ENCODE measurements around the gene OR2T11. TPM values are rescaled to one million over a fixed set of nuclear protein-coding genes. Genes with fewer than 3 reads are reported as not detected.
"Not testable (repeated sequence)": the region's sequence is repeated elsewhere in the genome, so short reads cannot be mapped to it uniquely, and the experiment has no call there.

Gene OR2T11
- total RNA-seq, 2 donors from 2014 or later = not detected

DNA sequence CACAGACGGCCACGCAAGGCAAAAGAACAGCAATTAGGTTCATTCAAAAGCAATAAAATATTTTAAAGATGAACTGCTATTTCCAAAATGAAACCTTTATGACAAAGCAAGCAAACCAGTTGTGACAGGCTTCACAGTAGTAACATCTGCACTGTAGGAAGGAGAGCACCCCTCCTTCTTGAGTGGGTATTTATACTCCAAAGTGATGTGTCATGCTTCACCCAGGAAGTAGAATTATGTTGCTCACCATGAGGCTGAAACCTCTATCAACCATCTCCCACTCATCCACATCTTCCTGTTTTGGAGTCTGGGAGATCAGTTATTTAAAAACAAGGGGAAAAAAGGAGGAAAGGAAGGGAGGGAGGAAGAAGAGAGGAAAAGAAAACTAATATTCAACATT is 38.3 kb downstream of the OR2T11 start:
- Mint-ChIP-seq H3K27me3 (peaks cover 0 to 3% of the 10 kb centered on the region in 2 donors), H3K9me3 (no peaks in the 10 kb centered on the region), H3K36me3 (no peaks in the 10 kb centered on the region), H3K4me1 (ENCODE audit: low read depth in 2 of 2) (no peaks in the 10 kb centered on the region), H3K4me3 (no peak overlapping the region), H3K27ac (no peak overlapping the region)
- DNase-seq (ENCODE audit: low spot score) (no peak), ATAC-seq (no peak)

DNA sequence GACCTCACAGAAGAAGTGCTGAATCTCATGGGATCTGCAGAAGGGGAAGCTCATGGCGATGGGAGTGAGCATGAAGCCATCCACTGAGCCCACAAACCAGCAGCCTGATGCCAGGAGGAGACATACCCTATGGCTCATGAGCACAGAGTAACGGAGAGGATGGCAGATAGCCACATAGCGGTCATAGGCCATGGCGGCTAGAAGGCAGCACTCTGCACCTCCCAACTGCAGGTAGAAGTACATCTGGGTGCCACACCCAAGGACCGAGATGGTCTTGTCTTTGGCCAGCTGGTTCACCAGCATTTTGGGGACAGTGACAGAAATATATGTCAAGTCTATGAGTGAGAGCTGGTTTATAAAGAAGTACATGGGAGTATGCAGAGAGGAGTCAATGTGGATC is 41.7 kb downstream of the OR2T11 start:
- no peak overlapping the region for H3K4me3 Mint-ChIP-seq
- peaks cover 0 to 3% of the 10 kb centered on the region in 2 donors for H3K27me3 Mint-ChIP-seq
- no peak for ATAC-seq
- no peak overlapping the region for H3K27ac Mint-ChIP-seq
- no peaks in the 10 kb centered on the region for H3K4me1 Mint-ChIP-seq (ENCODE audit: low read depth in 2 of 2)
- H3K9me3 Mint-ChIP-seq = no peaks in the 10 kb centered on the region
- DNase-seq (ENCODE audit: low spot score) = no peak
- H3K36me3 Mint-ChIP-seq = no peaks in the 10 kb centered on the region

- DNase-seq (ENCODE audit: low spot score) (no peak), ATAC-seq (no peak)
- Mint-ChIP-seq H3K27me3 (peaks cover 0 to 3% of the 10 kb centered on the region in 2 donors), H3K4me1 (ENCODE audit: low read depth in 2 of 2) (no peaks in the 10 kb centered on the region), H3K4me3 (no peak overlapping the region), H3K27ac (no peak overlapping the region), H3K36me3 (no peaks in the 10 kb centered on the region), H3K9me3 (no peaks in the 10 kb centered on the region)
Observed at GRCh38 chr1:248592655-248593054, 42.2 kb downstream of the OR2T11 start.

DNA sequence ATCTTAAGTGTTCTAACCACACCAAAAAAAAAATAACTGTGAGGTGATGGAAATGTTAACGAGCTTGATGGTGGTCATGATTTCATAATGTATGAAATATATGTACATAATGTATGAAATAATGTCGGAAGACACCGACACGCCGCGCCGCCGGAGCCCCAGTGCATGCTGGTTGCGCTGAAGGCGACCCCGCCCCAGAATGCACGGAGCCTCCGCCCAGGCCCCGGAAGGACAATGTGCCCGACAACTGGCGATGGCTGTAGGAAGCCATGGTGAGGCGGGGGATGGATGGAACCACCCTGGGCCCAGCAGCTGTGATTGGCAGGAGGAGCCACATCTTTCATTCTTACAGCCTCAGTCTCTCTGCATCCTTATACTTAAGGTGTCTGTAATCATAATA is 44.8 kb downstream of the OR2T11 start:
- Mint-ChIP-seq H3K4me3 (no peak overlapping the region), H3K27ac (no peak overlapping the region), H3K9me3 (peaks cover 2% of the 10 kb centered on the region), H3K27me3 (peaks cover 5 to 11% of the 10 kb centered on the region in 2 donors), H3K4me1 (ENCODE audit: low read depth in 2 of 2) (no peaks in the 10 kb centered on the region), H3K36me3 (no peaks in the 10 kb centered on the region)
- DNase-seq (ENCODE audit: low spot score) (no peak), ATAC-seq (no peak)

DNA sequence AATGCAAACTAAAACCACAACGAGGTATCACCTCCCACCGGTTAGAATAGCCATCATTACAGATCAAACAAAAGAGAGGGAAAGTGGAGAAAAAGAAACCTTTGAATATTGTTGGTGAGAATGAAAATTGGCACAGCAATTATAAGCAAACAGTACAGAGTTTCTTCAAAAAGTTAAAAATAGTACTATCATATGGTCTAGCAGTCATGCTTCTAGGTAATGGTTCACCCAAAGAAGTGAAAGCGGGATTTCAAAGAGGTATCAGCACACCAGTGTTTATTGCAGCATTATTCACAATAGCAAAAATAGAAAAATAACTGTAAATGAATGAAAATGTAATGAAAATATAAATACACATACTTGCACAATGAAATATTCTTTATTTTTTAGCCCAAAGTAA is 45.6 kb downstream of the OR2T11 start:
- ATAC-seq = no peak
- Mint-ChIP-seq H3K9me3 (peaks cover 2% of the 10 kb centered on the region), H3K4me3 (no peak overlapping the region), H3K27ac (no peak overlapping the region), H3K27me3 (peaks cover 8 to 11% of the 10 kb centered on the region in 2 donors), H3K4me1 (ENCODE audit: low read depth in 2 of 2) (no peaks in the 10 kb centered on the region), H3K36me3 (no peaks in the 10 kb centered on the region)
- no peak for DNase-seq (ENCODE audit: low spot score)

- H3K27me3 Mint-ChIP-seq = peaks cover 7 to 11% of the 10 kb centered on the region in 2 donors
- no peaks in the 10 kb centered on the region for H3K36me3 Mint-ChIP-seq
- ATAC-seq (no peak), DNase-seq (ENCODE audit: low spot score) (no peak)
- no peak overlapping the region for H3K27ac Mint-ChIP-seq
- H3K4me1 Mint-ChIP-seq (ENCODE audit: low read depth in 2 of 2) = no peaks in the 10 kb centered on the region
- no peak overlapping the region for H3K4me3 Mint-ChIP-seq
- peaks cover 2% of the 10 kb centered on the region for H3K9me3 Mint-ChIP-seq
Observed at GRCh38 chr1:248585266-248585665, 49.6 kb downstream of the OR2T11 start.

GRCh38 chr1:248576260-248576980 is 58.5 kb downstream of the OR2T11 start:
- H3K27ac Mint-ChIP-seq = no peak overlapping the region
- no peaks in the 10 kb centered on the region for H3K36me3 Mint-ChIP-seq
- no peak for ATAC-seq
- no peak overlapping the region for H3K4me3 Mint-ChIP-seq
- no peak for DNase-seq (ENCODE audit: low spot score)
- H3K9me3 Mint-ChIP-seq = no peaks in the 10 kb centered on the region
- H3K4me1 Mint-ChIP-seq (ENCODE audit: low read depth in 2 of 2) = no peaks in the 10 kb centered on the region
- H3K27me3 Mint-ChIP-seq = no peaks in the 10 kb centered on the region

DNA sequence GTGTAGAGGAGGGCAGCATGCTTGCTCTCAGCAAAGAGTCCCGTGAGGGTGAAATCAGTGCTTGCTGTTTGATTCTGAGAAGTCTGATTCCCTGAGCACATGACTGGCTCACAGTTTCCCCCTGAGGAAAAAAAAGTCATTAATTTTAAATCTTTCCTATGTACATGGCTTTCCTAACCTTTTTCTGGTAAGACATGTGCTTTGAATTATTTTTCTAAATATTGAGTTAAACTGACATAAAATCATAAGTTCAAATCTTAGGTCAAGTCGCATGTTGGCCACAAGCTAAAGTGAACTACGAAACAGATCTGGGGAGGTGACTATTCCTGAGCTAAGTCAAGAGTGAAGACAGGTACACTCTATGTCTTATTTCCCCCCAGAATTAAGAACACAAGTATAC is 60.2 kb downstream of the OR2T11 start, which contains the start of gene OR2T34:
Gene OR2T34, minus strand, starts transcription at position 101 of the 400 bp plus-strand sequence. Its CDS starts 0 bp downstream, at position 101.
- not testable (repeated sequence) for H3K4me3 Mint-ChIP-seq

DNA sequence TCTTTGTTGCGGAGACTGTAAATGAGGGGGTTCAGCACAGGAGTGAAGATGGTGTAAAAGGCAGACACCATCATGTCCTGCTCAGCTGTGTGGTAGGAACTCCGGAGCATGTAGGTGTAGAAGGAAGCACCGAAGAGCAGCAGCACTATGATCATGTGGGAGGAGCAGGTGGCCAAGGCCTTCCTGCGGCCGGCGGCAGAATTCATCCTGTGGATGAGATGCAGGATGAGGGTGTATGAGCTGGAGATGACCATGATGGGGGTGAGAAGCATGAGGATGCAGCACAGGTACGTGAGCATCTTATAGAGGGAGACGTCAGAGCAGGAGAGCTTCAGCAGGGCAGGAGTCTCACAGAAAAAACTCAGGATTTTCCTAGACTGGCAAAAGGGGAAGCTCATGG is 61.0 kb downstream of the OR2T11 start:
- H3K4me3 Mint-ChIP-seq; H3K4me1 Mint-ChIP-seq (ENCODE audit: low read depth in 2 of 2); H3K27ac Mint-ChIP-seq; ATAC-seq; H3K9me3 Mint-ChIP-seq; H3K36me3 Mint-ChIP-seq; H3K27me3 Mint-ChIP-seq; DNase-seq (ENCODE audit: low spot score): not testable (repeated sequence)

More for the DNA sequence above, 60.2 kb downstream of the OR2T11 start, which contains the start of gene OR2T34:
- H3K9me3 Mint-ChIP-seq; H3K27me3 Mint-ChIP-seq; DNase-seq (ENCODE audit: low spot score); ATAC-seq; H3K36me3 Mint-ChIP-seq; H3K27ac Mint-ChIP-seq; H3K4me1 Mint-ChIP-seq (ENCODE audit: low read depth in 2 of 2): not testable (repeated sequence)

Other genes starting within 250 kb of the OR2T11 start
- not detected for gene OR2T1, start 232.0 kb downstream of the OR2T11 start, total RNA-seq
- gene OR2T2, start 189.5 kb downstream of the OR2T11 start, total RNA-seq = not detected
- gene OR2T3, start 161.7 kb downstream of the OR2T11 start, total RNA-seq = under 1 TPM in 1 of 2 donors, not detected in 1; 0.47 TPM
- not detected for gene OR2T5, start 146.5 kb downstream of the OR2T11 start, total RNA-seq
- gene OR2G6, start 127.0 kb downstream of the OR2T11 start, total RNA-seq = not detected
- gene OR2T29, start 72.3 kb downstream of the OR2T11 start, total RNA-seq = not detected
- not detected for gene OR2T34, start 60.3 kb downstream of the OR2T11 start, total RNA-seq
- not detected for gene OR2T10, start 37.4 kb downstream of the OR2T11 start, total RNA-seq
- not detected for gene OR2T35, start 10.2 kb upstream of the OR2T11 start, total RNA-seq
- gene OR2T27, start 20.4 kb upstream of the OR2T11 start, total RNA-seq = not detected
- gene OR14I1, start 67.7 kb upstream of the OR2T11 start, total RNA-seq = not detected
- not detected for gene LYPD8, start 120.7 kb upstream of the OR2T11 start, total RNA-seq
- 10 to 100 TPM; 18.3 to 23.8 TPM for gene SH3BP5L, start 190.8 kb upstream of the OR2T11 start, total RNA-seq
- 10 to 100 TPM; 41.2 to 59.7 TPM for gene ZNF672, start 203.1 kb upstream of the OR2T11 start, total RNA-seq
- 100 to 1,000 TPM in 1 of 2 donors, 10 to 100 TPM in 1; 40.4 to 142 TPM for gene ZNF692, start 224.0 kb upstream of the OR2T11 start, total RNA-seq